HCT116 (cell line): ENCODE measurements around the gene GPANK1.

ENCODE experiments used
- CBX3 ChIP-seq: IDR thresholded peaks from 2 replicates; pipeline ENCODE4 v1.6.1; 2012; ENCODE audit warnings: low read depth
- EZH2 ChIP-seq: fragments of 200-600 bp; sonication (generic); IDR thresholded peaks from 2 replicates; pipeline ENCODE4 v1.6.1; 2017; ENCODE audit warnings: antibody characterized with exemption, mixed run types
- EZH2phosphoT487 ChIP-seq: fragments of 200-600 bp; IDR thresholded peaks from 2 replicates; pipeline ENCODE4 v1.6.1; 2018; ENCODE audit warnings: antibody characterized with exemption, borderline replicate concordance
- JUND ChIP-seq: IDR thresholded peaks from 2 replicates; pipeline ENCODE4 v1.6.1; 2012
- POLR2A ChIP-seq: IDR thresholded peaks from 2 replicates; pipeline ENCODE4 v1.7.0; 2011; ENCODE audit warnings: borderline replicate concordance; ENCODE audit not compliant: insufficient read depth, insufficient read length; ENCODE audit errors: extremely low read depth
- POLR2AphosphoS5 ChIP-seq: IDR thresholded peaks from 2 replicates; pipeline ENCODE4 v1.6.1; 2011; ENCODE audit warnings: mild to moderate bottlenecking, low read depth, low read length, moderate library complexity
- ZFX ChIP-seq: fragments of 450-650 bp; IDR thresholded peaks from 2 replicates; pipeline ENCODE4 v1.6.1; 2017
- TF ChIP-seq, protein P1 (sequence below), 3 experiments: fragments of 200-600 bp in 1 of 3; sonication (generic) in 1 of 3; IDR thresholded peaks in 2 of 3; conservative IDR thresholded peaks in 1 of 3; 2 replicates each; pipeline ENCODE4 v1.5.1; 2012 to 2017; ENCODE audit warnings: low read depth in 2 of 3, low read length in 2 of 3, antibody characterized with exemption in 1 of 3, borderline replicate concordance in 1 of 3, control low read depth in 1 of 3, mild to moderate bottlenecking in 1 of 3, mixed read lengths in 1 of 3, mixed run types in 1 of 3, moderate library complexity in 1 of 3; ENCODE audit not compliant: insufficient read depth in 1 of 3
- TF ChIP-seq, protein P2 (sequence below): IDR thresholded peaks from 2 replicates; pipeline ENCODE4 v1.6.1; 2011; ENCODE audit warnings: mild to moderate bottlenecking, low read length, moderate library complexity; ENCODE audit not compliant: insufficient replicate concordance; ENCODE audit errors: extremely low read depth
- TF ChIP-seq, protein P3 (sequence below): IDR thresholded peaks from 2 replicates; pipeline ENCODE4 v1.6.1; 2012; ENCODE audit warnings: low read depth

DNA sequence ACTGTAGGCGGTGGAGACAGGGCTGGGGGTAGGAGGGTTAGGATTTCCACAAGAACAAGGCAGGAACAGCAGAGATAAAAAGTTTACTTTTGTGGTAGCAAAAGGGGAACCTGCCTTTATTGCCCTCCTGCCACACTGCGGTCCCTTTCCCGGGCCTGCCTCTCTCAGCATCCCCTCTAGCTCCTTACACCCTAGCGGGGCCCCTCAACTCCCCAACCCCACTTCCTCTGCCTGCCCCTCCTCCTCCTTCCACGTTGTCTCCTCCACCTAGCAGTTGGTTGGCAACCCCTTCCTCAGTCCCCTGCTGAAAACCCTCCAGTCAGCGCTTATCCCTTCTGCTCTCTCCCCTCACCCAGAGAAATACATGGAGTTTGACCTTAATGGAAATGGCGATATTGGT, 49.0 kb downstream of the GPANK1 start:
- no peak for TF ChIP-seq POLR2A
- TF ChIP-seq EZH2: no peak
- TF ChIP-seq, protein P1, sequence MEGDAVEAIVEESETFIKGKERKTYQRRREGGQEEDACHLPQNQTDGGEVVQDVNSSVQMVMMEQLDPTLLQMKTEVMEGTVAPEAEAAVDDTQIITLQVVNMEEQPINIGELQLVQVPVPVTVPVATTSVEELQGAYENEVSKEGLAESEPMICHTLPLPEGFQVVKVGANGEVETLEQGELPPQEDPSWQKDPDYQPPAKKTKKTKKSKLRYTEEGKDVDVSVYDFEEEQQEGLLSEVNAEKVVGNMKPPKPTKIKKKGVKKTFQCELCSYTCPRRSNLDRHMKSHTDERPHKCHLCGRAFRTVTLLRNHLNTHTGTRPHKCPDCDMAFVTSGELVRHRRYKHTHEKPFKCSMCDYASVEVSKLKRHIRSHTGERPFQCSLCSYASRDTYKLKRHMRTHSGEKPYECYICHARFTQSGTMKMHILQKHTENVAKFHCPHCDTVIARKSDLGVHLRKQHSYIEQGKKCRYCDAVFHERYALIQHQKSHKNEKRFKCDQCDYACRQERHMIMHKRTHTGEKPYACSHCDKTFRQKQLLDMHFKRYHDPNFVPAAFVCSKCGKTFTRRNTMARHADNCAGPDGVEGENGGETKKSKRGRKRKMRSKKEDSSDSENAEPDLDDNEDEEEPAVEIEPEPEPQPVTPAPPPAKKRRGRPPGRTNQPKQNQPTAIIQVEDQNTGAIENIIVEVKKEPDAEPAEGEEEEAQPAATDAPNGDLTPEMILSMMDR (IDR thresholded peaks at IDR 0.05 in 2 of 3, conservative IDR thresholded peaks at IDR 0.05 in 1 of 3; ENCODE audit: borderline replicate concordance in 1 of 3, insufficient read depth in 1 of 3, low read depth in 2 of 3, low read length in 2 of 3): no peak
- TF ChIP-seq, protein P2, sequence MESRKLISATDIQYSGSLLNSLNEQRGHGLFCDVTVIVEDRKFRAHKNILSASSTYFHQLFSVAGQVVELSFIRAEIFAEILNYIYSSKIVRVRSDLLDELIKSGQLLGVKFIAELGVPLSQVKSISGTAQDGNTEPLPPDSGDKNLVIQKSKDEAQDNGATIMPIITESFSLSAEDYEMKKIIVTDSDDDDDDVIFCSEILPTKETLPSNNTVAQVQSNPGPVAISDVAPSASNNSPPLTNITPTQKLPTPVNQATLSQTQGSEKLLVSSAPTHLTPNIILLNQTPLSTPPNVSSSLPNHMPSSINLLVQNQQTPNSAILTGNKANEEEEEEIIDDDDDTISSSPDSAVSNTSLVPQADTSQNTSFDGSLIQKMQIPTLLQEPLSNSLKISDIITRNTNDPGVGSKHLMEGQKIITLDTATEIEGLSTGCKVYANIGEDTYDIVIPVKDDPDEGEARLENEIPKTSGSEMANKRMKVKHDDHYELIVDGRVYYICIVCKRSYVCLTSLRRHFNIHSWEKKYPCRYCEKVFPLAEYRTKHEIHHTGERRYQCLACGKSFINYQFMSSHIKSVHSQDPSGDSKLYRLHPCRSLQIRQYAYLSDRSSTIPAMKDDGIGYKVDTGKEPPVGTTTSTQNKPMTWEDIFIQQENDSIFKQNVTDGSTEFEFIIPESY: no peak
- no peak for TF ChIP-seq CBX3
- TF ChIP-seq JUND: no peak
- TF ChIP-seq, protein P3, sequence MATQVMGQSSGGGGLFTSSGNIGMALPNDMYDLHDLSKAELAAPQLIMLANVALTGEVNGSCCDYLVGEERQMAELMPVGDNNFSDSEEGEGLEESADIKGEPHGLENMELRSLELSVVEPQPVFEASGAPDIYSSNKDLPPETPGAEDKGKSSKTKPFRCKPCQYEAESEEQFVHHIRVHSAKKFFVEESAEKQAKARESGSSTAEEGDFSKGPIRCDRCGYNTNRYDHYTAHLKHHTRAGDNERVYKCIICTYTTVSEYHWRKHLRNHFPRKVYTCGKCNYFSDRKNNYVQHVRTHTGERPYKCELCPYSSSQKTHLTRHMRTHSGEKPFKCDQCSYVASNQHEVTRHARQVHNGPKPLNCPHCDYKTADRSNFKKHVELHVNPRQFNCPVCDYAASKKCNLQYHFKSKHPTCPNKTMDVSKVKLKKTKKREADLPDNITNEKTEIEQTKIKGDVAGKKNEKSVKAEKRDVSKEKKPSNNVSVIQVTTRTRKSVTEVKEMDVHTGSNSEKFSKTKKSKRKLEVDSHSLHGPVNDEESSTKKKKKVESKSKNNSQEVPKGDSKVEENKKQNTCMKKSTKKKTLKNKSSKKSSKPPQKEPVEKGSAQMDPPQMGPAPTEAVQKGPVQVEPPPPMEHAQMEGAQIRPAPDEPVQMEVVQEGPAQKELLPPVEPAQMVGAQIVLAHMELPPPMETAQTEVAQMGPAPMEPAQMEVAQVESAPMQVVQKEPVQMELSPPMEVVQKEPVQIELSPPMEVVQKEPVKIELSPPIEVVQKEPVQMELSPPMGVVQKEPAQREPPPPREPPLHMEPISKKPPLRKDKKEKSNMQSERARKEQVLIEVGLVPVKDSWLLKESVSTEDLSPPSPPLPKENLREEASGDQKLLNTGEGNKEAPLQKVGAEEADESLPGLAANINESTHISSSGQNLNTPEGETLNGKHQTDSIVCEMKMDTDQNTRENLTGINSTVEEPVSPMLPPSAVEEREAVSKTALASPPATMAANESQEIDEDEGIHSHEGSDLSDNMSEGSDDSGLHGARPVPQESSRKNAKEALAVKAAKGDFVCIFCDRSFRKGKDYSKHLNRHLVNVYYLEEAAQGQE: no peak
- no peak for TF ChIP-seq EZH2phosphoT487
- TF ChIP-seq POLR2AphosphoS5: no peak
- no peak for TF ChIP-seq ZFX
